ENCODE measurements around the gene KCNT1.
A peak's percentile ranks its signal among the peaks of the same experiment; 100 is the strongest.

The KCNT1 gene

GRCh38 chr9:135699440-135699839 is 2.5 kb upstream of the KCNT1 start, which contains the start of gene SOHLH1:
Gene SOHLH1 (minus strand): TSS chr9:135699481. CDS start chr9:135699467, 14 bp downstream.
- DNase-seq (ENCODE audit: low spot score): no peak

GRCh38 chr9:135700525-135700924 is 1.5 kb upstream of the KCNT1 start:
- no peak for DNase-seq (ENCODE audit: low spot score)

- no peak for DNase-seq (ENCODE audit: low spot score)
Measured at GRCh38 chr9:135701067-135701958, 672 bp upstream of the KCNT1 start.

- DNase-seq (ENCODE audit: low spot score): no peak
Measured at GRCh38 chr9:135703726-135704125, 1.7 kb downstream of the KCNT1 start.

GRCh38 chr9:135704483-135704882 is 2.5 kb downstream of the KCNT1 start:
- DNase-seq (ENCODE audit: low spot score): no peak

GRCh38 chr9:135705376-135705775 is 3.4 kb downstream of the KCNT1 start:
- DNase-seq (ENCODE audit: low spot score): no peak

- DNase-seq (ENCODE audit: low spot score): no peak
Measured at GRCh38 chr9:135706288-135706687, 4.3 kb downstream of the KCNT1 start.

- peak; percentile 24 for DNase-seq (ENCODE audit: low spot score)
Measured at GRCh38 chr9:135707252-135708138, 5.5 kb downstream of the KCNT1 start.

GRCh38 chr9:135708164-135708563 is 6.2 kb downstream of the KCNT1 start:
- no peak for DNase-seq (ENCODE audit: low spot score)

- DNase-seq (ENCODE audit: low spot score): no peak
Measured at GRCh38 chr9:135711391-135711790, 9.4 kb downstream of the KCNT1 start.

- no peak for DNase-seq (ENCODE audit: low spot score)
Measured at GRCh38 chr9:135711881-135712280, 9.9 kb downstream of the KCNT1 start.

- DNase-seq (ENCODE audit: low spot score): no peak
Measured at GRCh38 chr9:135712613-135713295, 10.8 kb downstream of the KCNT1 start.

- no peak for DNase-seq (ENCODE audit: low spot score)
Measured at GRCh38 chr9:135714242-135715055, 12.5 kb downstream of the KCNT1 start.

GRCh38 chr9:135715056-135715595 is 13.1 kb downstream of the KCNT1 start:
- no peak for DNase-seq (ENCODE audit: low spot score)

- DNase-seq (ENCODE audit: low spot score): no peak
Measured at GRCh38 chr9:135716045-135716444, 14.1 kb downstream of the KCNT1 start.

GRCh38 chr9:135717410-135717809 is 15.4 kb downstream of the KCNT1 start:
- DNase-seq (ENCODE audit: low spot score): no peak

GRCh38 chr9:135718616-135719015 is 16.6 kb downstream of the KCNT1 start:
- no peak for DNase-seq (ENCODE audit: low spot score)

GRCh38 chr9:135719472-135719871 is 17.5 kb downstream of the KCNT1 start:
- DNase-seq (ENCODE audit: low spot score): no peak

GRCh38 chr9:135722365-135722764 is 20.4 kb downstream of the KCNT1 start:
- peak; percentile 33 for DNase-seq (ENCODE audit: low spot score)

GRCh38 chr9:135724186-135724787 is 22.3 kb downstream of the KCNT1 start:
- DNase-seq (ENCODE audit: low spot score): no peak
